ENCODE results near the gene HOXC10.

Gene HOXC10

DNA sequence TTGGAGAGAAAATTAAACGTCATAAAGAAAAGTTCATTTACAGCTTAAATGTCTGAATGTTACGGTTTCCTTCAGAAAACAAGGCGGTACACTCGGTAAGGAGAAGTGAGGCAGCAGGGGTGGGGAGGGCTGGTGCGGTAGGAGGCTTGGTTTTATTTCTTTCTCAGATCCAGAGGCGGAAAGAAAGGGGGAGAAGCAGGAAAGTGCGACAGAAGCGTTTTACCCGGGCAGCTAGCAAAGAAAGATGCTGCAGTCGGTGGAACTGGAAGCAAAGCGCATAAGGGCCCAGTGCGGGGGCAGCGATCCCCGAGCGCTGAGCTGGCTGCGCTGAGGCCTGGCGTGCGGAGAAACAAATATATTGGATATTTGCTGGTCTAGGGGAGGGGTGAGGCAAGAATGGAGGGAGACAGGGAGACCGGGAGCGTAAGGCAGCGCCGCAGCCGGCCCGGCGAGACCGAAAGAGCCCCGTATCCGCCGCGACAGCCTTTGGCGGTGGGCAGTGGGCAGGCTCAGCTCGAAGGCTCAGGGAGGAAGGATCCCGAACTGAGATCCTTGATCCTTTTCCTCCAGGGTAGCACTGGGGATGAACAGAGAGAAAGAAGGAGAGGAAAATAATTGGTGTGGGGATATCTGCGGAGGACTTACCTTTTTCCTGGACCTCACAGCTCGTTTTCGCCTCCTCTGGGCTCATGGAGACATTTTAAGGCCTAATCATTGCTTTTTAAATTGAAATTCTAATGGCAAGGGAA, 18.4 kb upstream of the HOXC10 start:
- H3F3A ChIP-seq (ENCODE audit: control insufficient read depth, insufficient read depth) = no peaks in the 10 kb centered on the region
- H3K27me3 ChIP-seq (ENCODE audit: control insufficient read depth, low read length) = peaks cover 86% of the 10 kb centered on the region
- H3K4me2 ChIP-seq (ENCODE audit: low read length) = no peak overlapping the region

GRCh38 chr12:53967421-53967925, 17.5 kb upstream of the HOXC10 start:
- Histone ChIP-seq H3K27ac (ENCODE audit: low read depth, low read length) (no peak overlapping the region), H3K27me3 (ENCODE audit: control insufficient read depth, low read length) (peaks cover 88% of the 10 kb centered on the region), H4K20me1 (ENCODE audit: control insufficient read depth, insufficient read depth, low read depth, low read length) (no peaks in the 10 kb centered on the region; the same call in 1 of the 2 replicates), H3K9me3 (ENCODE audit: control insufficient read depth, insufficient read depth, low read length) (no peaks in the 10 kb centered on the region), H3K4me1 (ENCODE audit: control insufficient read depth, low read length) (peaks cover 7% of the 10 kb centered on the region), H3K4me2 (ENCODE audit: low read length) (no peak overlapping the region), H3K9me2 (replicated peaks; ENCODE audit: control insufficient read depth, low read length) (no peaks in the 10 kb centered on the region), H3K79me2 (ENCODE audit: control insufficient read depth, low read length) (no peaks in the 10 kb centered on the region), H3K36me3 (ENCODE audit: control insufficient read depth, low read length) (no peaks in the 10 kb centered on the region), H3F3A (ENCODE audit: control insufficient read depth, insufficient read depth) (no peaks in the 10 kb centered on the region), H3K4me3 (ENCODE audit: low read length) (no peak overlapping the region)
- TF ChIP-seq, protein P1, sequence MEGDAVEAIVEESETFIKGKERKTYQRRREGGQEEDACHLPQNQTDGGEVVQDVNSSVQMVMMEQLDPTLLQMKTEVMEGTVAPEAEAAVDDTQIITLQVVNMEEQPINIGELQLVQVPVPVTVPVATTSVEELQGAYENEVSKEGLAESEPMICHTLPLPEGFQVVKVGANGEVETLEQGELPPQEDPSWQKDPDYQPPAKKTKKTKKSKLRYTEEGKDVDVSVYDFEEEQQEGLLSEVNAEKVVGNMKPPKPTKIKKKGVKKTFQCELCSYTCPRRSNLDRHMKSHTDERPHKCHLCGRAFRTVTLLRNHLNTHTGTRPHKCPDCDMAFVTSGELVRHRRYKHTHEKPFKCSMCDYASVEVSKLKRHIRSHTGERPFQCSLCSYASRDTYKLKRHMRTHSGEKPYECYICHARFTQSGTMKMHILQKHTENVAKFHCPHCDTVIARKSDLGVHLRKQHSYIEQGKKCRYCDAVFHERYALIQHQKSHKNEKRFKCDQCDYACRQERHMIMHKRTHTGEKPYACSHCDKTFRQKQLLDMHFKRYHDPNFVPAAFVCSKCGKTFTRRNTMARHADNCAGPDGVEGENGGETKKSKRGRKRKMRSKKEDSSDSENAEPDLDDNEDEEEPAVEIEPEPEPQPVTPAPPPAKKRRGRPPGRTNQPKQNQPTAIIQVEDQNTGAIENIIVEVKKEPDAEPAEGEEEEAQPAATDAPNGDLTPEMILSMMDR (IDR thresholded peaks at IDR 0.05; ENCODE audit: low read depth, low read length, poor library complexity, severe bottlenecking) = no peak

More for the DNA sequence above, 18.4 kb upstream of the HOXC10 start:
- TF ChIP-seq, protein P1 (IDR thresholded peaks at IDR 0.05; ENCODE audit: low read depth, low read length, poor library complexity, severe bottlenecking) = no peak
- TF ChIP-seq EZH2phosphoT487 (IDR thresholded peaks at IDR 0.05; ENCODE audit: borderline replicate concordance, low read length) = no peak
- H3K9me3 ChIP-seq (ENCODE audit: control insufficient read depth, insufficient read depth, low read length) = no peaks in the 10 kb centered on the region
- no peak overlapping the region for H3K4me3 ChIP-seq (ENCODE audit: low read length)
- no peaks in the 10 kb centered on the region for H3K9me2 ChIP-seq (replicated peaks; ENCODE audit: control insufficient read depth, low read length)
- H4K20me1 ChIP-seq (ENCODE audit: control insufficient read depth, insufficient read depth, low read depth, low read length) = no peaks in the 10 kb centered on the region
- H3K79me2 ChIP-seq (ENCODE audit: control insufficient read depth, low read length) = no peaks in the 10 kb centered on the region
- H3K27ac ChIP-seq (ENCODE audit: low read depth, low read length) = no peak overlapping the region
- H3K36me3 ChIP-seq (ENCODE audit: control insufficient read depth, low read length) = no peaks in the 10 kb centered on the region
- peaks cover 7% of the 10 kb centered on the region for H3K4me1 ChIP-seq (ENCODE audit: control insufficient read depth, low read length)

- H3K27me3 ChIP-seq (ENCODE audit: control insufficient read depth, low read length) = peaks cover 95% of the 10 kb centered on the region
- no peaks in the 10 kb centered on the region for H3K9me3 ChIP-seq (ENCODE audit: control insufficient read depth, insufficient read depth, low read length)
- no peaks in the 10 kb centered on the region; the same call in 1 of the 2 replicates for H4K20me1 ChIP-seq (ENCODE audit: control insufficient read depth, insufficient read depth, low read depth, low read length)
- H3K36me3 ChIP-seq (ENCODE audit: control insufficient read depth, low read length) = no peaks in the 10 kb centered on the region
- H3K27ac ChIP-seq (ENCODE audit: low read depth, low read length) = no peak overlapping the region
- no peak overlapping the region for H3K4me2 ChIP-seq (ENCODE audit: low read length)
- H3K4me3 ChIP-seq (ENCODE audit: low read length) = no peak overlapping the region
- peaks cover 7% of the 10 kb centered on the region for H3K4me1 ChIP-seq (ENCODE audit: control insufficient read depth, low read length)
- no peaks in the 10 kb centered on the region for H3K9me2 ChIP-seq (replicated peaks; ENCODE audit: control insufficient read depth, low read length)
- no peaks in the 10 kb centered on the region for H3K79me2 ChIP-seq (ENCODE audit: control insufficient read depth, low read length)
- TF ChIP-seq, protein P1 (IDR thresholded peaks at IDR 0.05; ENCODE audit: low read depth, low read length, poor library complexity, severe bottlenecking) = no peak
- TF ChIP-seq EZH2phosphoT487 (IDR thresholded peaks at IDR 0.05; ENCODE audit: borderline replicate concordance, low read length) = peak; percentile 62; the same call in 1 of the 2 replicates
- no peaks in the 10 kb centered on the region for H3F3A ChIP-seq (ENCODE audit: control insufficient read depth, insufficient read depth)
Observed at GRCh38 chr12:53968214-53969127, 16.5 kb upstream of the HOXC10 start.

Measured in DOHH2 (cell line).